DMS 273 (cell line): ENCODE data around the gene KIAA1210.

Experiments used
- DNase-seq: peaks from one replicate; lab custom pipeline; 2025; ENCODE audit not compliant: unreplicated experiment; lab: John Stamatoyannopoulos, UW

KIAA1210 gene

GRCh38 chrX:119127650-119128049 is at the start of gene KIAA1210:
TSS of gene KIAA1210 (minus strand) at chrX:119127812. CDS start at chrX:119123642, 4,170 bp downstream.
- DNase-seq: no peak

DNA sequence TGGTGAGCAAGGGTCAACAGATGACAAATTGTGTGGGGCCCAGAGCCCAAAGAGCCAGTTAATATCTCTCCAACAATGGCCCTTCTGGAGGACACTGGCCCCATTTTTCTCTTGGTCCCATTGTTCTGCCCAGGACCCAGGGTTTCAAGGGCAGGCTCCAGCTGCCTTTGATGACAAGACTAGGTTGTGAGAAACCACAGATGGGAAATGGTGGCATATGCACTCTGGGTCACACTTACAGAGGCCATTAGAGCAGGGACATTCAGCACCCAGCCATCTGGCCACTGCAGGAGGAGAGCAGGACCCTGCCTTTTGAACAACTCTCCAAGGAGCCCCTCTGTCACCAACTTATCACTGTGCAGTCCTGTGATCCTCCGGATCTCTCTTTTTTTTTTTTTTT is 49.7 kb upstream of the KIAA1210 start:
- no peak for DNase-seq

GRCh38 chrX:119174900-119175299 is 47.3 kb upstream of the KIAA1210 start:
- DNase-seq: no peak

- no peak for DNase-seq
Measured at GRCh38 chrX:119168104-119168503, 40.5 kb upstream of the KIAA1210 start.

DNA sequence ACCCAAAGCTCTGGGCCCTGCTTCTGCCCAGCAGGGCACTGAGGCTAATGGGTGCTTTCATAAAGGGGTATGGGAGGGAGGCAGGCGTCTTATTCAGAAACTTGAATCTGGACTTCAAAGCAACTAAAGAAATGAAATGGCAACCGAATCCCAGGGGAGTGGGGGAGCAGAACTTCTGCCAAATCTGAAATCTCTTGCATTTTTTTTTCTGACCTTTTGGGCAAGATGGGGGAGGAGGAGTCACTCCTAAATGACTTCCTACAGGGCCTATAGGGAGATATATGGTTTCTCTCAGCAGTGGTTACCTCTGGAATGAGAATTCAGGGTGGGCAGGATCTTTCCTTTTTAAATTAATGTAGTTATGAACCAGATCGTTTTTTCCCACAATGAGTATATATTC is 30.6 kb upstream of the KIAA1210 start:
- no peak for DNase-seq

DNA sequence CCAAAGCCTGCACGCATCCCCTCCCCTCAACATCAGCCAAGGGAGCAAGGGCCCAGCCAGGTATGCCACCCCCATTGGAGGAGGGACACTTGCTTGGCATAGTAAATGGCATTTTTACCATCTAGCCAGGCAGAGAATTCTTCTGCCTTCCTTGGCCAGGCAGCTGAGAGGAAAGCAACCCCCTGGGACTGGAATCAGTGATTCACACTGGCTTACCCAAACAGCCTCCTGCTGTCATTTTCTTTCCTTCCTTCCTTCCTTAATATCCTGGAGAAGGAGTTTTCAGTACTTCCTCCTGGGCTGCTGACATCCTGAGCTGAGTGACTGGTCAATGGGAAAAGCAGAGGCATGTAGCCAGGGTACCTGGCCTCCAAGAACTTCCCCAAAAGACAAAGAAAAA is 28.6 kb upstream of the KIAA1210 start:
- no peak for DNase-seq

GRCh38 chrX:119155416-119156035 is 27.9 kb upstream of the KIAA1210 start:
- no peak for DNase-seq

- no peak for DNase-seq
Measured at GRCh38 chrX:119151051-119151380, 23.4 kb upstream of the KIAA1210 start.

GRCh38 chrX:119150163-119151050 is 22.8 kb upstream of the KIAA1210 start:
- no peak for DNase-seq

GRCh38 chrX:119147486-119147885 is 19.9 kb upstream of the KIAA1210 start:
- DNase-seq: no peak

DNA sequence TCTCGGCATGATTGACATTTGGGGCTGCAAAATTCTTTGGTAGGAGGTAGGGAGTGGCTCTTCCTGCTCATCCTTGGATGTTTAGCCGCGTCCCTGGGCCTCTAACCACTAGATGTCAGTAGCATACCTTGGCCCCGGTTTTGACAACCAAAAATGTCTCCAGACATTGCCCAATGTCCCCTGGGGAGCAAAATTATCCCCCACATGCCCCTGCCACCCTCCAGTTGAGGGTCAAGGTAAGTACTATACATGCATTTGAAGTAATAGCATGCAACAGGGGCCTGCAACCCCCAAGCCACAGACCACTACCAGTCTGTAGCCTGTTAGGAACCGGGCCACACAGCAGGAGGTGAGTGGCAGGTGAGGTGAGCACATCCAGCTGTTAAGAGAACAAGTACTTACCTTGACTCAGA is 17.6 kb upstream of the KIAA1210 start:
- DNase-seq: peak; percentile 61

DNA sequence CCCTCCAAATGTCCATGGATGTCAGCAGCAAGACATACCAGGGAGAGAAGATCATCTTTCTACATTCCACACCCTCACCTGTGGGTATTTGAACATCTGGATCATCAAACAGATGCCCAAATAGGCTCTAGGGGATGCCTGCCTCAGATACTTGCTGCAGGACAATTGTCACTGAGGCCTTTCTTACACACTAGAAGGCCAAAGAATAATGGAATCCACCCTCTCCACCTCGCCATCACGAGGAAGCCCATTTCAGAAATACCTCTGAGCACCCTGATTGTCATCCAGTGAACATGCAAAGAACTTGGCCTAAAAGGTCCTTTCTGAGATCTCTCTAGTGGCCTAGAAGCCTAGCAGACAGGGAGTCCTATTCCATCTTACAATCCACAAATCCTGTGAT is 6.9 kb upstream of the KIAA1210 start:
- DNase-seq: no peak

DNA sequence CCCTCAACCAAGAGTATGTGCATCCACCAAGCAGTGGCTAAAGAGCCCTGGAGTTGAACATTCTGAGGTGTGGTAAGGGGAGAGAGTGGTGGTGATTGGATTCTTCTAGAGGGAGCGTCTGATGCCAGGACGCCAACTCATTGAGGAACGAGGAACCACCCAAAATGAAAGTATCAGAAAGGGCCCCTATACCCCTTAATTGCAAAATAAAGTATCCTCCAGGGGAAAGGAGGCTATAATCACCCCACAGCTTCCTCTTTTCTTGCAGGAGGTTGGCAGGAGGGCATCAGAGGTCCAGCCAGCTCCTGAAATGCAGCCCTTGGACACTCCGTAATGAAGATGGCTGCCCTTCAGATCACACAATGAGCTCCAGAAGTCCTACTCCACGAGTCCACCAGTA is 5.3 kb upstream of the KIAA1210 start:
- DNase-seq: no peak

- no peak for DNase-seq
Measured at GRCh38 chrX:119132316-119132715, 4.7 kb upstream of the KIAA1210 start.

- no peak for DNase-seq
Measured at GRCh38 chrX:119130911-119131310, 3.3 kb upstream of the KIAA1210 start.

DNA sequence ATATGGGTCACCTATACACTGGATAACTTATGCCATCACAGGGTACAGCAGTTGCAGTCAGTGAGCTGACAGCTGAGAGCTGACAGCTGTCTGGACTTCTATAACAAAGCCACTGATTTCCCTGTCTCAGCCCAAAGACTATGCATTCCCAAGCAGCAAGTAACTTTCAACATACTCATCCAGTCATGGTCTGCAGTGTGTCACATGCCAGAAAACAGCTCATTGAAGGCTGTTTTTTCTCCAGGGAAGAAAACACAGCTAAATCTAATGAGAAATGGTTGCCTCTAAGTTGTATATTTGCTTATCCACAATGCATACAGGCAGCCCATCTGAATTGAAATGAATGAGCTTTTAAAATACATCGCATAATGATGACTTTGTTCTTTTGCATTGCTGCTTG is 6.3 kb downstream of the KIAA1210 start:
- DNase-seq: no peak

GRCh38 chrX:119118780-119119395 is 8.7 kb downstream of the KIAA1210 start:
- peak; percentile 81 for DNase-seq

DNA sequence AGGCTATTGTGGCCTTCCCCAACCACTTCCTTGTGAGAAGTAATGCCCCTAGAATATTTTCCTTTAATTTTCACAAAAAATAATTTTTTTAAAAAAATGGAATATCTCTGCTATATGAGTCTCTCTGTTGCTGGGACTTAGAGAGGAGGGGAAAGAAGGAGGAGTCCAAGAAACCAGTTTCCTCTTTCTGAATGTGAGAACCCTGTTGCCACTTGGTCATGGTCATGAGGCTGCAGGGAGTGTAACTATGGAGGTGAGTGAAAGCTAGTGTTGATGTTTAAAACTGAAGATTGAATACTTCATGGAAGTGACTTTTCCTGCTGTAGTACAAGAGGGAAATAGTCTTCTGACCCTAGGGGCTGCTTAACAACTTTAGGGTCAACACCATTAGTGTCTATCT is 20.4 kb downstream of the KIAA1210 start:
- DNase-seq: no peak

DNA sequence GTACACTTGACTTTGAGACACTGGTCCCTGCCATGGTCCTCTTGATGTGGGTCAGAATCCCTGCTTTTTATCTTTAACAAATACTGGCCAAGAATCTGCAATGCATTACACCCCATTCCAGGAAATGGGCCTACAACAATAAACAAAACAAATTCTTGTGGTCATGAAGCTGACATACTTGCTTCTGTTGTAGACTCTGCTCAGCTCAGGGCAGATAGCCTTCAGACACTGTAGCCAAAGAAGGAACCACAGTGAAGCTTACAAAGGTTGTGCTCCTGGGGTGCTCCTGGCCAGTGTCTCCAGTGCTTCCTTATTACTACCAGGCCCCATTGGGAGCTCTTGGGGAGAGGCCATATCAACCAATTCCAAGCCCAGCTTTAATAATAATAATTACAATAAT is 21.8 kb downstream of the KIAA1210 start:
- no peak for DNase-seq

DNA sequence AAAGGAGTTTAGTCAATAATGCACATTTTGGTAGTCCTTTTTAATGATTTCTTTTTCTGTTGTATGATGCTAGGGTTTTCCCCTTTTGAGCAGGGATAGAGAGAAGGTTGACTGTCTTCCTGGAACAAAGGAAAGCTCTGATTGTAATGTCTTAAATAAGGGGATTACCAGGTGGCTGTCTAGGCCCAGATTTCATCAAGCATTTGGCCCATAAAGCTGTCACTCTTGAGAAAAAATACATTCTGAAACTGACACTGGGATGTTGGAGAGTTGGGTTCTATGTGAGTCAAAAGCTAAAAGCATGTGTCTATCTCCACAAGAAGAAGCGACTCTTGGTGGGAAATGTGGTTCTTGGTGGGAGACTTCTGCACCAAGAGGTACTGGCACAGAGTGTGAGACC is 26.4 kb downstream of the KIAA1210 start:
- no peak for DNase-seq

- no peak for DNase-seq
Measured at GRCh38 chrX:119095936-119096335, 31.7 kb downstream of the KIAA1210 start.

DNA sequence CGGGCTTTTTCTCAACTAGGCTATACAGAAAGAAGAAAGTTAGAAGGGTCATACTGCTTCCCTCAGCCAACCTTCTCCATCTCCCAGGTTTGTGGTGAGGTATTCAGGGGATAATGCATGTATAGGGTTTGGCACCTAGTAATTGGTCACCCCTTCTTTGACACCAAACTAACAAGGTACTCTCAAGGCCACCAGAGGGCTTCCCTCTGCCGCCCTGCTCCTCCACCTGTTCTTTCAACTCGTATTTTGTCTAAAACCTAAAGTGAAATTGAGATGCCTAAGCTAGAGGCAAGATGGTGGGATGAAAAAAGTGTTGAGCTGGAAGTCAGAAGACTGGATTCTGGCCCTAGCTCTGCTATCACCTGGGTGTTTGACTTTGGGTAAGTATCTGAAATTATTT is 32.8 kb downstream of the KIAA1210 start:
- DNase-seq: peak; percentile 8
